ENCODE measurements around the gene EYS.

The EYS gene

GRCh38 chr6:64415926-64416325 is 1291.1 kb downstream of the EYS start:
- DNase-seq: no peak

GRCh38 chr6:64411226-64411625 is 1295.8 kb downstream of the EYS start:
- no peak for DNase-seq

- no peak for DNase-seq
Measured at GRCh38 chr6:64409948-64410347, 1297.1 kb downstream of the EYS start.

GRCh38 chr6:64404396-64404795 is 1302.6 kb downstream of the EYS start:
- DNase-seq: no peak

- DNase-seq: no peak
Measured at GRCh38 chr6:64383277-64383676, 1323.7 kb downstream of the EYS start.

GRCh38 chr6:64376394-64376793 is 1330.6 kb downstream of the EYS start:
- DNase-seq: no peak

- DNase-seq: no peak
Measured at GRCh38 chr6:64357430-64357829, 1349.6 kb downstream of the EYS start.

- DNase-seq: no peak
Measured at GRCh38 chr6:64347411-64347810, 1359.6 kb downstream of the EYS start.

- no peak for DNase-seq
Measured at GRCh38 chr6:64335195-64335594, 1371.8 kb downstream of the EYS start.

GRCh38 chr6:64334636-64335035 is 1372.4 kb downstream of the EYS start:
- no peak for DNase-seq

GRCh38 chr6:64330694-64331307 is 1376.2 kb downstream of the EYS start:
- DNase-seq: peak in 1 of 2 experiments; percentile 0

GRCh38 chr6:64326939-64327338 is 1380.1 kb downstream of the EYS start:
- DNase-seq: no peak

GRCh38 chr6:64325093-64325492 is 1381.9 kb downstream of the EYS start:
- DNase-seq: no peak

- no peak for DNase-seq
Measured at GRCh38 chr6:64310214-64310613, 1396.8 kb downstream of the EYS start.

GRCh38 chr6:64301307-64302236 is 1405.5 kb downstream of the EYS start:
- DNase-seq: no peak

GRCh38 chr6:64299176-64299575 is 1407.8 kb downstream of the EYS start:
- DNase-seq: no peak

- no peak for DNase-seq
Measured at GRCh38 chr6:64294034-64294433, 1413.0 kb downstream of the EYS start.

- no peak for DNase-seq
Measured at GRCh38 chr6:64293298-64293697, 1413.7 kb downstream of the EYS start.

- no peak for DNase-seq
Measured at GRCh38 chr6:64290867-64291266, 1416.2 kb downstream of the EYS start.

- no peak for DNase-seq
Measured at GRCh38 chr6:64289931-64290330, 1417.1 kb downstream of the EYS start.

GRCh38 chr6:64288351-64288750 is 1418.7 kb downstream of the EYS start:
- no peak for DNase-seq

- no peak for DNase-seq
Measured at GRCh38 chr6:64281167-64281566, 1425.9 kb downstream of the EYS start.

- DNase-seq: no peak
Measured at GRCh38 chr6:64280569-64280968, 1426.5 kb downstream of the EYS start.

- no peak for DNase-seq
Measured at GRCh38 chr6:64270083-64270482, 1436.9 kb downstream of the EYS start.
